IMR-90 (cell line): ENCODE data around the gene PMCH. TPM values are rescaled to one million over a fixed set of nuclear protein-coding genes. Genes with fewer than 3 reads are reported as not detected.

ENCODE experiments used
- ATAC-seq: fragments of 200-7000 bp; cut with Tn5 transposase; 2 replicates; pipeline ENCODE4 v1.9.1; 2020; ENCODE audit warnings: low read depth, mild to moderate bottlenecking, moderate library complexity
- BruUV-seq: library from RNA; stranded (reverse); fragments of 400-500 nt; replicated peaks from 2 replicates; lab custom pipeline; 2021; lab: Mats Ljungman, UMichigan
- CTCF ChIA-PET: fragments of 300-600 bp; formaldehyde crosslinking; extraction: SDS; loops from one replicate; lab custom pipeline; 2021; ENCODE audit warnings: antibody characterized with exemption; lab: Yijun Ruan, JAX
- POLR2A ChIA-PET: fragments of 300-600 bp; sonication (Branson Sonifier 250); formaldehyde crosslinking; loops from one replicate; lab custom pipeline; 2022; ENCODE audit warnings: antibody characterized with exemption; ENCODE audit not compliant: unreplicated experiment; lab: Charles Lee
- DNase-seq: peaks from one replicate; pipeline ENCODE4 v3.0.0; 2013
- H2AFZ ChIP-seq: replicated peaks from 2 replicates; pipeline ENCODE3; 2013; ENCODE audit warnings: low read length, mild to moderate bottlenecking; ENCODE audit not compliant: poor library complexity
- H2AK5ac ChIP-seq: 2 replicates; pipeline ENCODE4 v1.6.1; 2013; ENCODE audit warnings: low read depth, low read length, inconsistent platforms
- H2AK9ac ChIP-seq: replicated peaks from 2 replicates; pipeline ENCODE3; 2013; ENCODE audit warnings: mild to moderate bottlenecking, low read depth, low read length, moderate library complexity; ENCODE audit not compliant: poor library complexity
- H2BK120ac ChIP-seq: 2 replicates; pipeline ENCODE4 v1.6.1; 2013; ENCODE audit warnings: low read depth, low read length, inconsistent platforms
- H2BK15ac ChIP-seq: 3 replicates; pipeline ENCODE4 v1.6.1; 2013; ENCODE audit warnings: low read depth, low read length, inconsistent platforms
- H2BK20ac ChIP-seq: 2 replicates; pipeline ENCODE4 v1.6.1; 2013; ENCODE audit warnings: low read depth, mild to moderate bottlenecking, inconsistent platforms, low read length, moderate library complexity
- H2BK5ac ChIP-seq: 2 replicates; pipeline ENCODE4 v1.6.1; 2013; ENCODE audit warnings: mild to moderate bottlenecking, low read depth, low read length, inconsistent platforms; ENCODE audit not compliant: poor library complexity, severe bottlenecking
- H3K14ac ChIP-seq: replicated peaks from 2 replicates; pipeline ENCODE4 v1.6.1; 2013; ENCODE audit warnings: low read depth, low read length, inconsistent platforms
- H3K18ac ChIP-seq: 2 replicates; pipeline ENCODE4 v1.6.1; 2013; ENCODE audit warnings: low read depth, low read length, control low read depth
- H3K23ac ChIP-seq: 2 replicates; pipeline ENCODE4 v1.6.1; 2013; ENCODE audit warnings: low read depth, low read length, inconsistent platforms
- H3K27ac ChIP-seq: 2 replicates; pipeline ENCODE4 v1.5.1; 2013; ENCODE audit warnings: mild to moderate bottlenecking, control low read depth, low read length; ENCODE audit not compliant: insufficient read depth
- H3K27me3 ChIP-seq: 2 replicates; pipeline ENCODE4 v1.6.1; 2013; ENCODE audit warnings: low read length; ENCODE audit not compliant: control insufficient read depth, insufficient read depth
- H3K36me3 ChIP-seq: 2 replicates; pipeline ENCODE4 v1.6.1; 2013; ENCODE audit warnings: low read length, mixed read lengths; ENCODE audit not compliant: control insufficient read depth, insufficient read depth
- H3K4ac ChIP-seq: 2 replicates; pipeline ENCODE4 v1.6.1; 2013; ENCODE audit warnings: low read depth, low read length, inconsistent platforms
- H3K4me1 ChIP-seq: 2 replicates; pipeline ENCODE4 v1.6.1; 2013; ENCODE audit warnings: low read length, mixed read lengths; ENCODE audit not compliant: control insufficient read depth, insufficient read depth
- H3K4me2 ChIP-seq: 2 replicates; pipeline ENCODE4 v1.6.1; 2013; ENCODE audit warnings: low read depth, mild to moderate bottlenecking, control low read depth, low read length, moderate library complexity
- H3K4me3 ChIP-seq: 2 replicates; pipeline ENCODE4 v1.5.1; 2013; ENCODE audit warnings: low read depth, mild to moderate bottlenecking, control low read depth, low read length, moderate library complexity; ENCODE audit not compliant: insufficient read depth
- H3K56ac ChIP-seq: 2 replicates; pipeline ENCODE4 v1.6.1; 2013; ENCODE audit warnings: low read length, inconsistent platforms; ENCODE audit not compliant: insufficient read depth; ENCODE audit errors: extremely low read depth
- H3K79me1 ChIP-seq, 2 experiments: 2 replicates each; pipeline ENCODE4 v1.6.1; 2013; ENCODE audit warnings: low read length in 2 of 2, inconsistent platforms in 1 of 2, low read depth in 1 of 2
- H3K9ac ChIP-seq: 2 replicates; pipeline ENCODE4 v1.6.1; 2013; ENCODE audit warnings: low read depth, low read length, control low read depth
- H3K9me1 ChIP-seq: 2 replicates; pipeline ENCODE4 v1.6.1; 2013; ENCODE audit warnings: low read length, inconsistent platforms; ENCODE audit not compliant: insufficient read depth
- H3K9me3 ChIP-seq: 2 replicates; pipeline ENCODE4 v1.6.1; 2013; ENCODE audit warnings: low read length; ENCODE audit not compliant: control insufficient read depth, insufficient read depth
- H4K20me1 ChIP-seq: 2 replicates; pipeline ENCODE4 v1.6.1; 2013; ENCODE audit warnings: low read length, inconsistent platforms; ENCODE audit not compliant: insufficient read depth
- H4K5ac ChIP-seq: 2 replicates; pipeline ENCODE4 v1.6.1; 2013; ENCODE audit warnings: mild to moderate bottlenecking, low read depth, low read length, control low read depth
- H4K8ac ChIP-seq, 2 experiments: 2 replicates each; pipeline ENCODE4 v1.6.1; 2013; ENCODE audit warnings: low read depth in 2 of 2, low read length in 2 of 2, control low read depth in 1 of 2, inconsistent platforms in 1 of 2
- H4K91ac ChIP-seq: 2 replicates; pipeline ENCODE4 v1.6.1; 2013; ENCODE audit warnings: low read depth, low read length, inconsistent platforms; ENCODE audit not compliant: insufficient read depth
- CEBPB ChIP-seq: IDR thresholded peaks from 2 replicates; pipeline ENCODE4 v1.6.1; 2012; ENCODE audit warnings: low read depth, low read length, improper control_type of control experiment
- WGBS, 2 experiments: methylation state at CpG; one replicate each; pipeline versions ENCODE4 v1.1.5 to v1.1.7; 2013; ENCODE audit warnings: missing lambda C conversion rate in 2 of 2; ENCODE audit not compliant: insufficient read length in 1 of 2; ENCODE audit errors: extremely low coverage in 2 of 2; 5-methylcytosine and 5-hydroxymethylcytosine counted together
- dilution Hi-C: fragments of 300-500 bp; cut with HindIII; formaldehyde crosslinking; loops from one replicate; pipeline ENCODE4 v1.14.3; 2018; ENCODE audit warnings: low sequenced_read_pairs; ENCODE audit not compliant: unreplicated experiment
- in situ Hi-C: fragments of 300-500 bp; cut with MboI; formaldehyde crosslinking; loops from 3 replicates; pipeline ENCODE4 v1.14.3; 2019; ENCODE audit warnings: low sequenced_read_pairs, inconsistent platforms, mixed read lengths
- intact Hi-C: fragments of 100-400 bp; cut with micrococcal nuclease; formaldehyde crosslinking; loops from 2 replicates; pipeline ENCODE4 v1.10.0; 2022
- polyA plus RNA-seq, 3 experiments: library from polyadenylated mRNA; depleted of rRNA; stranded (reverse); fragments of >200 nt; gene quantifications; 2 replicates each; pipeline ENCODE4 v1.2.3, GENCODE V29; 2012; ENCODE audit warnings: low replicate concordance in 1 of 3
- total RNA-seq: library from RNA; depleted of rRNA; stranded (reverse); fragments of >200 nt; gene quantifications from 2 replicates; pipeline ENCODE4 v1.2.3, GENCODE V29; 2012

Gene PMCH
- total and polyA plus RNA-seq, 2 of the 4 experiments (the other 2 are of a cell fraction) = not detected

- H3K9me3 ChIP-seq = no peaks in the 10 kb centered on the region
- POLR2A ChIA-PET = no interaction called here
- H3K4ac ChIP-seq = no peak overlapping the region
- H3K4me2 ChIP-seq = no peak overlapping the region
- H3K18ac ChIP-seq = no peak overlapping the region
- H3K36me3 ChIP-seq = no peaks in the 10 kb centered on the region
- H3K23ac ChIP-seq = no peak overlapping the region
- no peaks in the 10 kb centered on the region for H3K27me3 ChIP-seq
- in situ Hi-C loops (no loop called here), dilution Hi-C loops (no loop called here), intact Hi-C loops (no loop called here)
- no peak overlapping the region for H3K9ac ChIP-seq
- H2BK120ac ChIP-seq = no peak overlapping the region
- H2AK5ac ChIP-seq = no peak overlapping the region
- no peak overlapping the region for H3K4me3 ChIP-seq
- no peak overlapping the region for H4K91ac ChIP-seq
- H2AK9ac ChIP-seq = no peak overlapping the region
- no peak overlapping the region for H3K27ac ChIP-seq
- no peaks in the 10 kb centered on the region for H3K4me1 ChIP-seq
- H4K5ac ChIP-seq = no peak overlapping the region
- DNase-seq (no peak), ATAC-seq (no peak)
- H2BK5ac ChIP-seq = no peak overlapping the region
- H4K20me1 ChIP-seq = no peaks in the 10 kb centered on the region
- H3K9me1 ChIP-seq = no peaks in the 10 kb centered on the region
- no peak overlapping the region for H2BK15ac ChIP-seq
- no peak overlapping the region for H3K14ac ChIP-seq
- no peak overlapping the region for H3K56ac ChIP-seq
- TF ChIP-seq CEBPB = no peak
- no CpG with 5 or more reads among the region's 4 CpGs for WGBS, 2 experiments
- BruUV-seq = no TSS peak
- CTCF ChIA-PET = no interaction called here
- H2BK20ac ChIP-seq = no peak overlapping the region
- H3K79me1 ChIP-seq = no peaks in the 10 kb centered on the region
- H4K8ac ChIP-seq = no peak overlapping the region
- no peak overlapping the region for H2AFZ ChIP-seq
These were observed 1.8 kb downstream of the PMCH start for GRCh38 chr12:102195826-102196225.
